Breast epithelium (tissue), 4 donors: ENCODE data around the gene KCNIP1. TPM values are rescaled to one million over a fixed set of nuclear protein-coding genes. Genes with fewer than 3 reads are reported as not detected.

ENCODE experiments used
- DNase-seq, 2 donors: peaks; one replicate each; pipeline ENCODE4 v3.0.0-alpha.2; 2019; ENCODE audit warnings: low spot score in 2 of 2
- H3K27ac ChIP-seq, 2 donors: fragments of 200-600 bp; sonication (generic) in 1 of 2; one replicate each; pipeline ENCODE4 v1.5.1; 2016 to 2019; ENCODE audit warnings: mild to moderate bottlenecking in 1 of 2
- H3K27me3 ChIP-seq, 2 donors: fragments of 200-600 bp; sonication (generic) in 1 of 2; one replicate each; pipeline versions ENCODE4 v1.5.1 to v1.6.0; 2017 to 2019; ENCODE audit warnings: control low read depth in 1 of 2, mild to moderate bottlenecking in 1 of 2
- H3K36me3 ChIP-seq: fragments of 200-600 bp; one replicate; pipeline ENCODE4 v1.5.1; 2019
- H3K4me1 ChIP-seq, 2 donors: fragments of 200-600 bp; sonication (generic); one replicate each; pipeline ENCODE4 v1.5.1; 2016 to 2019; ENCODE audit warnings: control low read depth in 1 of 2
- H3K4me3 ChIP-seq, 3 donors: fragments of 200-600 bp; sonication (generic); 1 replicate in 2 of 3; 2 replicates in 1 of 3; pipeline ENCODE4 v1.5.1; 2016 to 2019; ENCODE audit warnings: mild to moderate bottlenecking in 3 of 3, moderate library complexity in 2 of 3
- H3K9me3 ChIP-seq, 2 donors: fragments of 200-600 bp; sonication (generic) in 1 of 2; one replicate each; pipeline ENCODE4 v1.5.1; 2016 to 2019; ENCODE audit warnings: control low read depth in 1 of 2
- POLR2A ChIP-seq: fragments of 450-650 bp; IDR thresholded peaks from one replicate; pipeline ENCODE4 v1.6.1; 2016; ENCODE audit warnings: antibody characterized with exemption, mild to moderate bottlenecking, moderate library complexity
- POLR2AphosphoS5 ChIP-seq, 3 donors: sonication (generic); formaldehyde crosslinking; IDR thresholded peaks; one replicate each; pipeline ENCODE4 v1.6.1; 2017; ENCODE audit warnings: antibody characterized with exemption in 3 of 3
- intact Hi-C: fragments of 100-400 bp; cut with DNase I; formaldehyde crosslinking; loops from one replicate; pipeline ENCODE4 v1.15.1; 2023; ENCODE audit warnings: low total_unique reads
- total RNA-seq, 3 donors: library from RNA; depleted of rRNA; stranded (reverse); fragments of >200 nt; gene quantifications; one replicate each; pipeline ENCODE4 v1.1.0, GENCODE V29; 2016
- TF ChIP-seq, protein P1 (sequence below), 3 donors: fragments of 450-650 bp; IDR thresholded peaks; one replicate each; pipeline ENCODE4 v1.5.1; 2016 to 2017; ENCODE audit warnings: antibody characterized with exemption in 3 of 3, mild to moderate bottlenecking in 3 of 3, moderate library complexity in 3 of 3

The KCNIP1 gene
- total RNA-seq, 3 donors from 2014 or later = 1.0 to 1.6 TPM; not detected in 1

DNA sequence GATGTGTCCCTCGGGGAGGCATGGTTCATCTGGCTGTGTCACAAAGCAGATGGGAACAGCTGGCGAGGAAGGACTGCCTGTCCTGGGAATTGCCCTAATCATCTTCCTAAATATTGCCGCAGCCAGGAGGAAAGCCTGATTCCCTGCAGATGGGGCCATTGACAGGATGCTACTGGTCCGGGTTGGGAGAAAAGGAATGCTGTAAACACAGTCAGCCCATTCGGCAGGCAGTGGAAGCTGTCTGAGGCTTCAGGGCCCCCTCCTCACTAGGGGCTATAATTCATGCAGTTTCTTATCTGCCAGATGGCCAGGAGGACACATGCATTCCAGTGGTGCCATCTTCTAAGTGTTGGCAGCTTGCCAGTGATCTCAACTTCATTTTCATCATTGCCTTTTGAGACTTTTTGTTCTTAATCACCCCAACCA is 110.3 kb downstream of the KCNIP1 start:
- no peaks in the 10 kb centered on the region for H3K36me3 ChIP-seq
- no peak for TF ChIP-seq POLR2A
- TF ChIP-seq POLR2AphosphoS5 (IDR thresholded peaks at IDR 0.05) = no peak
- TF ChIP-seq, protein P1, sequence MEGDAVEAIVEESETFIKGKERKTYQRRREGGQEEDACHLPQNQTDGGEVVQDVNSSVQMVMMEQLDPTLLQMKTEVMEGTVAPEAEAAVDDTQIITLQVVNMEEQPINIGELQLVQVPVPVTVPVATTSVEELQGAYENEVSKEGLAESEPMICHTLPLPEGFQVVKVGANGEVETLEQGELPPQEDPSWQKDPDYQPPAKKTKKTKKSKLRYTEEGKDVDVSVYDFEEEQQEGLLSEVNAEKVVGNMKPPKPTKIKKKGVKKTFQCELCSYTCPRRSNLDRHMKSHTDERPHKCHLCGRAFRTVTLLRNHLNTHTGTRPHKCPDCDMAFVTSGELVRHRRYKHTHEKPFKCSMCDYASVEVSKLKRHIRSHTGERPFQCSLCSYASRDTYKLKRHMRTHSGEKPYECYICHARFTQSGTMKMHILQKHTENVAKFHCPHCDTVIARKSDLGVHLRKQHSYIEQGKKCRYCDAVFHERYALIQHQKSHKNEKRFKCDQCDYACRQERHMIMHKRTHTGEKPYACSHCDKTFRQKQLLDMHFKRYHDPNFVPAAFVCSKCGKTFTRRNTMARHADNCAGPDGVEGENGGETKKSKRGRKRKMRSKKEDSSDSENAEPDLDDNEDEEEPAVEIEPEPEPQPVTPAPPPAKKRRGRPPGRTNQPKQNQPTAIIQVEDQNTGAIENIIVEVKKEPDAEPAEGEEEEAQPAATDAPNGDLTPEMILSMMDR (IDR thresholded peaks at IDR 0.05) = no peak
- H3K4me3 ChIP-seq = no peak overlapping the region
- H3K9me3 ChIP-seq = no peaks in the 10 kb centered on the region
- no peaks in the 10 kb centered on the region for H3K27me3 ChIP-seq
- no peaks in the 10 kb centered on the region for H3K4me1 ChIP-seq
- DNase-seq = peak in 1 of 2 donors; percentile 27
- intact Hi-C loops = no loop called here
- no peak overlapping the region for H3K27ac ChIP-seq

DNA sequence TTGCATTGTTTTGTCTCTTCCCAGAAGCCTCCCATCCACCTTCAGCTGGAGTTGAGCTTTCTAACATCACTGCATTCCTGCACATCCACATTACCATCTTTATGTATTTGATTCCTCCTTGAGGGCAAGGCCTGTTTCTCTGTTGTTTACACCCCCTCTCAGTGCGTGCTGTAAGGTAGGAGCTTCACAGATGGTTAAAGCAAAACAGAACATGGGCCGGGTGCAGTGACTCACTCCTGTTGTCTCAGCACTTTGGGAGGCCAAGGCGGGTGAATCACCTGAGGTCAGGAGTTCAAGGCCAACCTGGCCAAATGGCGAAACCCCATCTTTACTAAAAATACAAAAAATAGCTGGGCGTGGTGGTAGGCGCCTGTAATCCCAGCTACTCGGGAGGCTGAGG is 110.9 kb downstream of the KCNIP1 start:
- H3K27me3 ChIP-seq = no peaks in the 10 kb centered on the region
- H3K9me3 ChIP-seq = no peaks in the 10 kb centered on the region
- intact Hi-C loops = no loop called here
- no peaks in the 10 kb centered on the region for H3K4me1 ChIP-seq
- DNase-seq = no peak
- TF ChIP-seq POLR2A (no peak), POLR2AphosphoS5 (IDR thresholded peaks at IDR 0.05) (no peak)
- TF ChIP-seq, protein P1 (IDR thresholded peaks at IDR 0.05) = no peak
- no peak overlapping the region for H3K4me3 ChIP-seq
- peak overlapping the region in 1 of 2 donors; percentile 9 for H3K27ac ChIP-seq
- no peaks in the 10 kb centered on the region for H3K36me3 ChIP-seq

DNA sequence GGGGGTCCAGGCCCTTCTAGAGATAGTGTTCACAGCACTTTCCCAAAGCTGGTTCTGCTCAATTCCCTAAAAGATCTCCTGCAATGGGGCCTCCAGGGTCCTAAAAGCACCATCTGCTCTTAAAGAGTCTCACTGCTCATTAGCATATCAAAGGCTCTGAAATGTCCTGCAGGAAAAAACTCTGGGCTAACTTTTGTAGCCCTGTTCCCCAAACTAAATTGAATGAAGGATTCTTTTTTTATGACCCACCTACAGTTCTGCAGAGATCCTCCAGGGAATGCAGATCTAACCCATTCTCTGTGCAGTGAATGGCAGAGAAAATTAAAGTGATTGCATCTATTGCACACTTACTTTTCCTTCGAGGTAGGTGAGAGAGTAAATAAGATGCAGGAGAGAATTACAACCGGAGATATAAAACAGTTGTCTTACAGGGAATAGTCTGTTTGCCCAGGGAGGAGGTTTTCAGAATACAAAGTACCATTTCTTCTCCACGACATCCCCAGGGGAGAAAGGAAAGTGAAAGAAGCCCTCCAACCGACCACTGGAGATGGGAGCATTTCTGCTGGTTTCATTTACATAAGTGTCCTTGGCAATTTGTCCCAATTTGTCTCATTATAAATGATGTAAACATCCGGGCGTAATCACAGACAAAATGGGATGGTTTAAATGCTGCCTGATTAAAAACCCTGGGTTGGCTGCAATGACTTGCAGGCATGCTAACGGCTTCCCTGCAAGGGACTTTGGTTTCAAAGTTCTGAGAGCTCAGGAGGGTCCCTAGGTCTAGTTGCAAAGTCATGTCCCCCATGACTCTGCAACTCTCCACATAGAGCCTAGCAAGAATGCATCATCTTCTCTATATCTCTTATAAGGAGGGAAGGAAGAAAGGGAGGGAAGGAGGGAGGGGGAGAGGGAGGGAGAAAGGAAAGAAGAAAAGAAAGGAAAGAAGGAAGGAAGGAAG is 114.0 kb downstream of the KCNIP1 start:
- no peak for DNase-seq
- Histone ChIP-seq H3K27me3 (no peaks in the 10 kb centered on the region), H3K27ac (no peak overlapping the region), H3K9me3 (no peaks in the 10 kb centered on the region), H3K36me3 (no peaks in the 10 kb centered on the region), H3K4me3 (no peak overlapping the region), H3K4me1 (no peaks in the 10 kb centered on the region)
- intact Hi-C loops = loop anchor here (2.0 kb wide), 1 partner anchor 181 kb away; no protein-coding TSS in a partner anchor
- no peak for TF ChIP-seq POLR2A
- no peak for TF ChIP-seq POLR2AphosphoS5 (IDR thresholded peaks at IDR 0.05)
- TF ChIP-seq, protein P1 (IDR thresholded peaks at IDR 0.05) = no peak

DNA sequence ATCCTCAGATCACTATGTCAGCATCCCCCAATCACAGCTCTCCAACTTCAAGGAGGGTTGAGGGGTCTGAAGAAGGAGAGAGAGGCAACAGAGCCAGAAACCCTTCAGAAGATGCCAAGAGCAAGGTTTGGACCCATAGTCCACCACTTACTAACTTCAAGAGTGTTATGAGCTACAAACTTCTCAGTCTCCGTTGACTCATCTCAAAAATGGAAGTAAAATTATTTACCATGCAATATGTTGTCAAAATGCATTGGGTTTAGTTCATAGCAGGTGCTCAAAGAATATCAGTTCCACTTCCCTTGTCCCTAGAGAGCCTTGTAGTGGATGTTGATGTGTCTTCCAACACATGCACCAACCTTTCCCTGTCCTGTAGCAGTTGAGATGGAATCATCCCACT is 116.0 kb downstream of the KCNIP1 start:
- Histone ChIP-seq H3K27me3 (no peaks in the 10 kb centered on the region), H3K4me3 (no peak overlapping the region), H3K9me3 (no peaks in the 10 kb centered on the region), H3K4me1 (no peaks in the 10 kb centered on the region), H3K27ac (no peak overlapping the region), H3K36me3 (no peaks in the 10 kb centered on the region)
- no peak for DNase-seq
- intact Hi-C loops = loop anchor here (2.0 kb wide), 1 partner anchor 183 kb away; no protein-coding TSS in a partner anchor
- TF ChIP-seq, protein P1 (IDR thresholded peaks at IDR 0.05) = no peak

DNA sequence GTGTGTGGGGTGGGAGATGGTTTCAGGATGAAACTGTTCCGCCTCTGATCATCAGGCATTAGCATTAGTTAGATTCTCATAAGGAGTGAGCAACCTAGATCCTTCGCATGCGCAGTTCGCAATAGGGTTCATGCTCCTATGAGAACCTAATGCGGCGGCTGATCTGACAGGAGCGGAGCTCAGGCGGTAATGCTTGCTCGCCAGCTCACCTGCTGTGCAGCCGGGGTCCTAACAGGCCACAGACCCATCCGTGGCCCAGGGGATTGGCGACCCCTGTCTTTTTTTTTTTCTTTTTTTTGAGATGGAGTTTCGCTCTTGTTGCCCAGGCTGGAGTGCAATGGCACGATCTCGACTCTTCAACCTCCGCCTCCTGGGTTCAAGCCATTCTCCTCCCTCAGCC is 119.1 kb downstream of the KCNIP1 start:
- DNase-seq = no peak
- Histone ChIP-seq H3K27ac (no peak overlapping the region), H3K4me1 (no peaks in the 10 kb centered on the region), H3K36me3 (no peaks in the 10 kb centered on the region), H3K9me3 (no peaks in the 10 kb centered on the region), H3K27me3 (no peaks in the 10 kb centered on the region), H3K4me3 (no peak overlapping the region)
- TF ChIP-seq, protein P1 (IDR thresholded peaks at IDR 0.05) = no peak
- TF ChIP-seq POLR2AphosphoS5 (IDR thresholded peaks at IDR 0.05) (no peak), POLR2A (no peak)
- intact Hi-C loops = no loop called here
